Epithelial cell of proximal tubule (primary cell): Measurements from ENCODE around the gene COQ8A. TPM values are rescaled to one million over a fixed set of nuclear protein-coding genes. Genes with fewer than 3 reads are reported as not detected.
A peak's percentile ranks its signal among the peaks of the same experiment; 100 is the strongest.

Source experiments
- DNase-seq: peaks from one replicate; pipeline ENCODE4 v3.0.0-alpha.2; 2011; ENCODE audit warnings: low read depth
- H3K4me3 ChIP-seq: 2 replicates; pipeline ENCODE4 v1.5.1; 2011; ENCODE audit warnings: low read depth, mild to moderate bottlenecking, low read length
- total RNA-seq: library from RNA; depleted of rRNA; stranded (reverse); fragments of >200 nt; gene quantifications from 2 replicates; pipeline ENCODE4 v1.2.3, GENCODE V29; 2015
- TF ChIP-seq, protein P1 (sequence below): conservative IDR thresholded peaks from 2 replicates; pipeline ENCODE4 v1.5.1; 2012; ENCODE audit warnings: low read depth, mild to moderate bottlenecking, low read length

COQ8A gene
- total RNA-seq, 1 donor from 2014 or later, result 9.8 TPM

- TF ChIP-seq, protein P1, sequence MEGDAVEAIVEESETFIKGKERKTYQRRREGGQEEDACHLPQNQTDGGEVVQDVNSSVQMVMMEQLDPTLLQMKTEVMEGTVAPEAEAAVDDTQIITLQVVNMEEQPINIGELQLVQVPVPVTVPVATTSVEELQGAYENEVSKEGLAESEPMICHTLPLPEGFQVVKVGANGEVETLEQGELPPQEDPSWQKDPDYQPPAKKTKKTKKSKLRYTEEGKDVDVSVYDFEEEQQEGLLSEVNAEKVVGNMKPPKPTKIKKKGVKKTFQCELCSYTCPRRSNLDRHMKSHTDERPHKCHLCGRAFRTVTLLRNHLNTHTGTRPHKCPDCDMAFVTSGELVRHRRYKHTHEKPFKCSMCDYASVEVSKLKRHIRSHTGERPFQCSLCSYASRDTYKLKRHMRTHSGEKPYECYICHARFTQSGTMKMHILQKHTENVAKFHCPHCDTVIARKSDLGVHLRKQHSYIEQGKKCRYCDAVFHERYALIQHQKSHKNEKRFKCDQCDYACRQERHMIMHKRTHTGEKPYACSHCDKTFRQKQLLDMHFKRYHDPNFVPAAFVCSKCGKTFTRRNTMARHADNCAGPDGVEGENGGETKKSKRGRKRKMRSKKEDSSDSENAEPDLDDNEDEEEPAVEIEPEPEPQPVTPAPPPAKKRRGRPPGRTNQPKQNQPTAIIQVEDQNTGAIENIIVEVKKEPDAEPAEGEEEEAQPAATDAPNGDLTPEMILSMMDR, result no peak
Observed at GRCh38 chr1:226908419-226908818, 31.7 kb upstream of the COQ8A start.

GRCh38 chr1:226908913-226909312 lies 31.2 kb upstream of the COQ8A start:
- DNase-seq, result no peak
- TF ChIP-seq, protein P1, result no peak
- no peak overlapping the region for H3K4me3 ChIP-seq

More at GRCh38 chr1:226908419-226908818, 31.7 kb upstream of the COQ8A start:
- H3K4me3 ChIP-seq, result no peak overlapping the region
- DNase-seq, result no peak

DNA sequence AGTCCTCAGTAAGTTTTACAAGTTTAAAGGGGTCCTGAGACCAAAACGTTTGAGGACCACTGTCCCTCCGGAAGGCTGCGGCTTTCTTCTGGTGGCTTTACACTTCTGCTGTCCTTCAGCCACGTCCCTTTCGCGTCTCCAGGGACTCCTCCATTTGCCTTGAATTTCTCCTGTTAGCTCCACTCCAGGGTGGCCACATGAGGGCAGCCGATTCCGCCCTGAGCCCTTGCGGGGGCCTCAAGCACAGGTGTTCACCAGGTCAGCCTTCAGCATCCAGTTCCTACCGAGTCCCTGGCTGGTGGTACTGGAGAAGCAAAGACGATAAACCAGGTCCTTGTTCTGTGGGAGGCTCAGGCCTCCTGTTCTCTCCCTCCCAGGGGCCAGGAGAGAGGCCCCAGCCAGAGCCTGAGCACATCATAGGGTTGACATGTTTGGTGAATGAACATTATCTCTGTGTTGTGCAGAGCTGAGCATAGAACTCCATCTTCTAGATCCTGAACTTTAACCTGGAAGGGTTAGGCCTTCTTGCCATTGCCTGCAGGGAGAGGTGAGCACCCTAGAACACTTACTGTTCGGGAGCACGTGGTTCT lies 27.4 kb upstream of the COQ8A start:
- no peak for DNase-seq
- H3K4me3 ChIP-seq, result no peak overlapping the region
- TF ChIP-seq, protein P1, result peak; percentile 88

DNA sequence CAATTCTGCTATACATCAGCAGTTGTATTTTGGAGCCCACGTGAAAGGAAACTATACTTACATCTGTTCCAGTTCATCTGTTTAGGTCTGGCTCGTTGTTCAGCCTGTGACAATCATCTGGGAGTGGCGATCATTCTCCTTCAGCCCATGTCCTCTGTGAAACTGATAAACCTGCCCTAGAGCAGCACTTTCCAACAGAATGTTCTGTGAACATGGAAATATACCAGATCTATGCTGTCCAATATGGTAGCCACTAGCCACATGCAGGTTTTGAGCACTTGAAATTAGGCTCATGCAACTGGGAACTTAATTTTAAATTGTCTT lies 24.5 kb upstream of the COQ8A start:
- TF ChIP-seq, protein P1, result no peak
- no peak overlapping the region for H3K4me3 ChIP-seq
- DNase-seq, result no peak

DNA sequence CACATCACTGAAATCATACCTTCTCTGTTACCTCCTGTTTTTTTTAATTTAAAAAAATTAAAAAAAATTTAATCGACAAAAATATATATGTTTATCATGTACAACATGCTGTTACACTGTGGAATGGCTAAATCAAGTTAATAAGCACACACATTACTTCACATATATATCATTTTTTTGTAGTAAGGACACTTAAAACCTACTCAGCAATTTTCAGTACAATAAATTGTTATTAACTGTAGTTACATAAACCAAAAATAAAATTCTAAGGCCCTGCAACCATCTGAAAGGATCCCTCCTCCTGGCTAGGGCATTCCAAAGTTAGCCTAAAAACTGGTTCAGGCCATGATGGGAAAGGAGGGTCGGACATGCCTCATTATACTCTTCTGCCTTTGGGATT lies 23.6 kb upstream of the COQ8A start:
- H3K4me3 ChIP-seq, result no peak overlapping the region
- TF ChIP-seq, protein P1, result no peak
- DNase-seq, result no peak

- DNase-seq, result no peak
- TF ChIP-seq, protein P1, result no peak
- H3K4me3 ChIP-seq, result no peak overlapping the region
Observed at GRCh38 chr1:226919587-226919986, 20.5 kb upstream of the COQ8A start.

GRCh38 chr1:226919995-226920394 lies 20.1 kb upstream of the COQ8A start:
- TF ChIP-seq, protein P1, result no peak
- no peak overlapping the region for H3K4me3 ChIP-seq
- no peak for DNase-seq
